Prostate gland (tissue), 2 donors: Measurements from ENCODE around the gene RIMBP2.

ENCODE experiments used
- POLR2A ChIP-seq: fragments of 450-650 bp; IDR thresholded peaks from one replicate; pipeline ENCODE4 v1.6.1; 2016; ENCODE audit warnings: antibody characterized with exemption, mild to moderate bottlenecking
- POLR2AphosphoS5 ChIP-seq: sonication (generic); formaldehyde crosslinking; IDR thresholded peaks from one replicate; pipeline ENCODE4 v1.6.1; 2017; ENCODE audit warnings: antibody characterized with exemption
- TF ChIP-seq, protein P1 (sequence below), 4 experiments: fragments of 200-600 bp in 2 of 4; fragments of 450-650 bp in 2 of 4; sonication (generic) in 2 of 4; IDR thresholded peaks; 1 replicate in 3 of 4; 2 replicates in 1 of 4; pipeline ENCODE4 v1.5.1; 2016 to 2019; ENCODE audit warnings: antibody characterized with exemption in 4 of 4, mild to moderate bottlenecking in 2 of 4, moderate library complexity in 2 of 4

- TF ChIP-seq, protein P1, sequence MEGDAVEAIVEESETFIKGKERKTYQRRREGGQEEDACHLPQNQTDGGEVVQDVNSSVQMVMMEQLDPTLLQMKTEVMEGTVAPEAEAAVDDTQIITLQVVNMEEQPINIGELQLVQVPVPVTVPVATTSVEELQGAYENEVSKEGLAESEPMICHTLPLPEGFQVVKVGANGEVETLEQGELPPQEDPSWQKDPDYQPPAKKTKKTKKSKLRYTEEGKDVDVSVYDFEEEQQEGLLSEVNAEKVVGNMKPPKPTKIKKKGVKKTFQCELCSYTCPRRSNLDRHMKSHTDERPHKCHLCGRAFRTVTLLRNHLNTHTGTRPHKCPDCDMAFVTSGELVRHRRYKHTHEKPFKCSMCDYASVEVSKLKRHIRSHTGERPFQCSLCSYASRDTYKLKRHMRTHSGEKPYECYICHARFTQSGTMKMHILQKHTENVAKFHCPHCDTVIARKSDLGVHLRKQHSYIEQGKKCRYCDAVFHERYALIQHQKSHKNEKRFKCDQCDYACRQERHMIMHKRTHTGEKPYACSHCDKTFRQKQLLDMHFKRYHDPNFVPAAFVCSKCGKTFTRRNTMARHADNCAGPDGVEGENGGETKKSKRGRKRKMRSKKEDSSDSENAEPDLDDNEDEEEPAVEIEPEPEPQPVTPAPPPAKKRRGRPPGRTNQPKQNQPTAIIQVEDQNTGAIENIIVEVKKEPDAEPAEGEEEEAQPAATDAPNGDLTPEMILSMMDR (IDR thresholded peaks at IDR 0.05): no peak
- TF ChIP-seq POLR2AphosphoS5: no peak
- no peak for TF ChIP-seq POLR2A
Observed at GRCh38 chr12:130595566-130595965, 120.5 kb downstream of the RIMBP2 start.
